HG03039 (cell line): Measurements from ENCODE around the gene LOXL3.
"Not testable (repeated sequence)": the region's sequence is repeated elsewhere in the genome, so short reads cannot be mapped to it uniquely, and the experiment has no call there.

ENCODE experiments used
- ATAC-seq: cut with Tn5 transposase; IDR thresholded peaks from one replicate; pipeline ENCODE4 v1.9.1; 2021; ENCODE audit warnings: mild to moderate bottlenecking, moderate library complexity; ENCODE audit not compliant: unreplicated experiment

Gene LOXL3

DNA sequence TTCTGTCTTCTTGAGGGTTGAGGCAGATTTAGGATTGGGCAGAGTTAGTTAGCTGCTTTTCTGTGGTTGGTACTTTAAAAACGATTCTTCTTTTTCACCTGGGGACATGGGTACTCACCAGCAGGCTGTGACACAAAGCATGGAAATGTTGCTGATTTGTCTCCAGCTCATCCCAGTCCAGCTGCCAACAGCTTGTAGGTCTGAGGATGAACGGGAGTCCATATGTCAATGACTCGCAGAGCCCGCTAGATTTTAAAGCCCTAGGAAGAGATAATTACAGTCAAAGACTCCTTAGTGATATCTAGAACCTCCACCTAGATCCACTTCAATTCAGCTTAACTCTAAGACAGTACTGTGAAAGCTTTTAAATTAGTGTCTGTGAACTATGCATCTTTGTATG, 21.6 kb upstream of the LOXL3 start:
- ATAC-seq: no peak

DNA sequence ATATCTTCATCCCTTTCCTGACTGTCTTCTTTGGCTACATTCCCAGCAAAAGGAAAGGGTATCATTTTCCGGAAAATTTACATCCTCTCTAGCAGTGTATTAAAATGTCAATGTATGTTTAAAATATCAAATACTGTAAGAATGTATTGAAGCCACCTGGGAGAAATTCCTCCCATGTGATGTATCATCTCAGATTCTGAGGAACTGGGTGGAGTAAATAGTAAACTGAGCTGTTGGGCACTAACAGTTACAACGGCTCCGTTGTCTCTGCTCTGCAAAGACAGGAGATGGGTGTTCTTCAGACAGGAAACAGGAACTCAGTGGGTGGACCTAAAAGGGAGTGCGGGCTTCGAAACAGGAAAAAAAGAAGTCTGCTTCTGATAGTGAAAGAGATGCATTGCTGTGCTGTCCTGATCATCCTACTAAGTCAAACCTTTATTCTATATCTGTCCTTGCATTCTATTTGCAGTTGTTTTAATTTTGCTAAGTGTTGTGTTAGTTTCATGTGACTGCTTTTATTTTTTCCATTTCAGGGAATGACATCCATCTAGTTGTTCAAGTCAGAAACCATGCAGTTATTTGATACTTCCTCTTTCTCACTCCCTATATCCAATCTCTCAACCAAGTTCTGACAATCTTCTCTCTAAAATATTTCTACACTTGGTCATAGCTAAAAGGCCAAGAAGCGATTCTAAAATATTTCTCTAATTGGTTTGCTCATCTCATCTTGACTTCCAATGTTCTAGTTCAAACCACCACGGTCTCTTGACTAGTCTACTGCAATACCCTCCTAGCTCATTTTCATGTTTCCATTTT, 20.2 kb upstream of the LOXL3 start:
- peak; percentile 30 for ATAC-seq

DNA sequence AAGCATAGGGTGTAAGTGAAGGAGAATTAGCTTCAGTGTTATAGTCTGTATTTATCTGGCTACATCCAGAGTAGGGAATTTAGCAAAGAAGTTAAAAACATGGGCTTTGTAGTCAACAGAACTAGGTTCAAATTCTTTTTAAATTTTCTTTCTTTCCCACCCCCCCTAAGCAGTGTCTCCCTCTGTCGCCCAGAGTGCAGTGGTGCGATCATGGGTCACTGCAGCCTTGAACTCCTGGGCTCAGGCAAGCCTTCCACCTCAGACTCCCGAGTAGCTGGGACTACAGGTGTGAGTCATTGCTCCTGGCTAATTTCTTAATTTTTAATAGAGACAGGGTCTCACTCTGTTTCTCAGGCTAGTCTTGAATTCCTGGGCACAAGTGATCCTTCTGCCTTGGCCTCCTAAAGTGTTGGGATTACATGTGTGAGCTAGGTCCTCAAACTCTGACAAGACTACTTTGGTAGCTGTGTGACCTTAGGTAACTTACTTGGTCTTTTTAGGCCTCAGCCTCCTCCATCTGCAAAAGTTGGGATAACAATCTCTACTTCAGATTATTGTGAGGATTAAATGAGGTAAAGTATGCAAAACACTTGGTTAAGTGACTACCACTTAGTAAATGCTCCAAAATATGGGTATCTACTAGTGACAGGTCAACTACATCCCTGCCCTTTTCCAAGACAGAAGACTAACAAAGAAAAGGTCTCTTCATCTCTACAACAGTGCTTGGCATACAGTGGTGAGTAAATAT, 18.6 kb upstream of the LOXL3 start:
- ATAC-seq: no peak

- peak; percentile 58 for ATAC-seq
Measured at GRCh38 chr2:74571058-74571457, 17.3 kb upstream of the LOXL3 start.

- no peak for ATAC-seq
Measured at GRCh38 chr2:74569686-74570085, 15.9 kb upstream of the LOXL3 start.

DNA sequence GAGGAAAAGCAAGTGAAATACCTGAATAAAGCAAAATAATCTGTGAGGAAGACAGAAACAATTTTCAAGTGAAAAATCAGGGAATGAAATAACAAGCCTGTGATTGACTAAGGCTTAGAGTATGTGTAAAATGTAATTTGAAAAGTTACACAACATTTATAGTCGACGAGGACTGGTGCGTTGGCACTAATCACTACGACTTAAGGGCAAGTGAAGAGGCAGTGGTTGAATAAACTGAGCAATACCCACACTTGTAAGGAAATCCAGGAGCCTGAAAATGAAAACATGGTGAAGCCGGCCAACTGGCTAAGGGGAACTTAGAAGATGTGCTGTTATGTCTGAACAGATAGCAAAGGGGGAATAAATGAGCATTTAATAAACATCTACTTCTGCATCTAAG, 14.1 kb upstream of the LOXL3 start:
- no peak for ATAC-seq

GRCh38 chr2:74566754-74567085, 13.0 kb upstream of the LOXL3 start:
- ATAC-seq: no peak

GRCh38 chr2:74566076-74566753, 12.5 kb upstream of the LOXL3 start:
- ATAC-seq: no peak

- no peak for ATAC-seq
Measured at GRCh38 chr2:74564222-74564621, 10.5 kb upstream of the LOXL3 start.

GRCh38 chr2:74562126-74562775, 8.5 kb upstream of the LOXL3 start:
- no peak for ATAC-seq

GRCh38 chr2:74561022-74561421, 7.3 kb upstream of the LOXL3 start:
- ATAC-seq: not testable (repeated sequence)

- no peak for ATAC-seq
Measured at GRCh38 chr2:74560591-74560990, 6.8 kb upstream of the LOXL3 start.

GRCh38 chr2:74559912-74560311, 6.2 kb upstream of the LOXL3 start:
- no peak for ATAC-seq

DNA sequence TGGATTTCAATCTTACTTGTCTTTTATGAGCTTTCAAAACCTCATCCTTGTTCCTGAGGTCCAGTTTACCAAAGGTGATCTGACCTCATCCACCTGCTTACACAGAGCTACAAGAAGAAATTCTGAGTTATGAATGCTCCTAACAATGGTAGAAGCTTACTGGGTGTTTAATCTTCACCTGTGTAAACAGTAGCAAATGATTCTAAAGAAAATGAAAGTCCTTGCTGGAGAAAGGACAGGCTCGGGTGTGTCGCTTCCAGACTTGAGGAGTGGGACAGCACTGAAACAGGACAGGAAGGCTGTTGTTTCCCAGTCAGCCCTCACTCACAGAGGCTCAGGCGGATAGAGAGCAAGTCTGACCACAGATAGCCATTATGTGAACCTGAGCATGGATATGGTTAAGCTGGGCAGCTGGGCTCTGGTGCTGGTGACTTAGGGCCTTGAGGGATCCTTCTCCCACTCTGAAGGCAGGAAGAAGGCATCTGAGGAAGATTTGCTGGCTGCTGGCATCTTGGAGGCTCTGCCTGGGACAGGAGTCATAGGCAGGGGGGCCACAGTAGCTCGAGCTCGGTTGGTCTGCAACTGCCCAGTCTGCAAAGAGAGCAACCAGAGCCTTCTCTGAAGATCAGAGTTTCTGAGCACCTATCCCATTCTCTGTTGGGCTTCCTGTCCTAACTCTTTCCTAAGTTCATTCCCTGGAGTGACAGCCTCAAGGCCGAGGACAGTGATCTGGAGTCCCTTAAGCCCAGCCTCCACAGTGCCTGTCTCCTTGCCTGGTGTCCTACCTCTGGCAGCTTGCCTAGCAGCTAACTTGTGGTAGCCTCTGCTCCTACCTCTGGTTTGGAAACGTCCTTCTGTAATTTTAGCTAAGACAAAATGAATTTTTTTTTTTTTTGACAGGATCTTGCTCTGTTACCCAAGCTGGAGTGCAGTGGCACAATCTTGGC, 4.8 kb upstream of the LOXL3 start:
- no peak for ATAC-seq

GRCh38 chr2:74556831-74557370, 3.2 kb upstream of the LOXL3 start:
- ATAC-seq: no peak

DNA sequence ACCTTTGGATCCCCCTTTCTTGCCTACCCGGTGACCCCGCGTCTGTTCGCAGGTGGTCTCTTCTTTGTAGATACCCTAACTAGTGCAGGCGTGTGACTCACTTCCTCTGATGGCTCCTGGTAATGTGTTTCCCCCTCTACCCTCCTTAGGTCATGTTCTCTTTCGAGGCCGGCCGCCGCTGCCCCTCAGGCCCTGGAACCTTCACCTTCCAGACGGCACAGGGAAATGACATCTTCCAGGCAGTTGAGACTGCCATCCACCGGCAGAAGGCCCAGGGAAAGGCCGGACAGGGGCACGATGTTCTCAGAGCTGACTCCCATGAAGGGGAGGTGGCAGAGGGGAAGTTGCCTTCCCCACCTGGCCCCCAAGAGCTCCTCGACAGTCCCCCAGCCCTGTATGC, 2.4 kb upstream of the LOXL3 start:
- no peak for ATAC-seq

GRCh38 chr2:74555610-74556103, 1.9 kb upstream of the LOXL3 start:
- ATAC-seq: no peak

DNA sequence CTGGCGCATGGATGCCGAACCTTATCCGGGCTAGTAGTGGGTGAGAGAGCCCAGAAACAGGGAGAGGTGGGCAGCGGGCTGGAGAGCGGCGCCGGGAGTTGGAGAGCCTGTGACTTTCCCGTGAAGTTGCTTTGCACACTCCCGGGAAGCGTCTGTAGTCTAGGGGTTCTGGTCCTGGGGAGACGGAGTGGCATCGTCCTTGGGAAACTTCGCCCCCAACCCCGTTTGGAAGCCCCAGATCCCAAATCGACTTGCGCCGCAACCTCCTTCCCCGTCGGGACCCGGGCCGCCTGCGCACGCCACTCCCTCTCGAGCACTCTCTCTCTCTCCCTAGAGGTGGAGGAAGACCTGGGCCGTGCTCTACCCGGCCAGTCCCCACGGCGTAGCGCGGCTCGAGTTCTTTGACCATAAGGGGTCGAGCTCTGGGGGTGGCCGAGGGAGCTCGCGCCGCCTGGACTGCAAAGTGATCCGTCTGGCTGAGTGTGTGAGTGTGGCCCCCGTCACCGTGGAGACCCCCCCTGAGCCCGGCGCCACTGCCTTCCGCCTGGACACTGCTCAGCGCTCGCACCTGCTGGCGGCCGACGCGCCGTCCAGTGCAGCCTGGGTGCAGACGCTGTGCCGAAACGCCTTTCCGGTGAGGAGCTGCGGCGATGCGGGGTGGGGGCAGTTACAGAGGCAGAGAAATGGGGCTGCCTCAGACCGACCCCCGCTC, 1.2 kb upstream of the LOXL3 start:
- peak; percentile 32 for ATAC-seq
